CD4-positive, alpha-beta T cell treated with Interleukin-1 beta for 1 hour (primary cell): ENCODE data around the gene TESPA1.
"Not testable (repeated sequence)": the region's sequence is repeated elsewhere in the genome, so short reads cannot be mapped to it uniquely, and the experiment has no call there.

Source experiments
- DNase-seq, 2 donors: peaks; one replicate each; pipeline ENCODE4 v3.0.0-alpha.2; 2020 to 2022

Gene TESPA1

DNA sequence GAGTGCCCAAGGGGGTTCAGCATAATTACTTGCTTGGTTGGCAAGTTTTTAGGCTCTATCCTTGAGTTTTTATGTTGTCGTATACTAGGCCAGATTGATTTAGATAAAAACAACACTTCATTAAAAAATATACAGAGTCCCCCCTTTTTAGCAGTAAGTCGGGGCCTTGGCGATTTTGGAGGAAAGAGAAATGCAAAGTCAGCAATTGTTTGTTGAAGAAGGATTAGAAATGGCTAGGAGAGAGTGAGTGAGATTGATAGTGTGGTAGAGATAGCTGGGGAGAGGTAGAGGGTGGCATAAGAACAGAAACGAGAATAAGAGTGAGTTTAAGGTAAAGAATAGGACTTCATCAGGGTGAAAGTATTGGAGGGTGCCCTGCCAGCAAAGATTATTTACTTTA lies 41.3 kb downstream of the TESPA1 start:
- DNase-seq, result not testable (repeated sequence)

DNA sequence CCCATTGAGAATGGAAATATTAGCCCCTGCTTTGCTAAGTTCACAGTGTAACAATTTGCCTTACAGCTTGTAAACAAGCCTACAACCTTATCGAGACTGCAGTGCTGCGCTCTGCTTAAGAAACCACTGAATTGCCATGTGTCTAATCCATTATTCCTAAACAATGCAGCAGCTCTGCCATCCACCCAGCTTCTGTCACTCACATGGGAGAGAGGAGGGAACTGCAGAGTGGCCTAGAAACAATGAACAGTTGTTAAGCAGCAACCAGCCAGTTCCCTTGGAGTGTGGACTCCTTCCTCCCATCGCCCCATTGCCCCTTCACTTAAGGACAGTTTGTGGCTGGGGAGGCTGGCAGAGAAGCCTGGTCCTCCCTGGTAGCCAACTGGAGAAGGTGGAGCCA lies 42.9 kb downstream of the TESPA1 start:
- DNase-seq, result no peak

DNA sequence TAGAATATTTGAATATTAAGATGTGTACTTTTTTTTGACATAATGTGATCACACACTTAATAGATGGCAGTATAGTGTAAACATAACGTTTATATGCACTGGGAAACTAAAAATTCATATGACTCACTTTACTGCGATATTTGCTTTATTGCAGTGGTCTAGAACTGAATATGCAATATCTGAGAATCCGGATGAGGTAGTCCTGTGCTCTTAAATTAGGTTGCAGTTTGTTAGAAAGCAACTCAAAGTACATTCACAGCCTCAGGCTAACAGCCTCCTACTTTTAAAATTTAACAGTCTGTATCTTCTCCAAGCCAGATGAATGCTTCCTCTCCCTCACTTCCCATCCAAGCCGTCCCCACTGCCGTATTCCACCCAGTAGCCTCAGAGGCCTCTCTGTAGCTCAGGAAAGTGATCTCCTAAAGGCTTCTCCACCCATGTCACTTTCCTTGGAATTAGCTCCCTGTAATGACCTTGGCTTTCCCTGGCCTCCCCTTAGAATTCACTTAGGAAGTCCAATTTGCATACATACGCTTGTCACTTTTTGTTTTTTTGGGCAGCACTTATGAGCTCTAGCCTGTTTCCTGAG lies 43.7 kb downstream of the TESPA1 start:
- no peak for DNase-seq

DNA sequence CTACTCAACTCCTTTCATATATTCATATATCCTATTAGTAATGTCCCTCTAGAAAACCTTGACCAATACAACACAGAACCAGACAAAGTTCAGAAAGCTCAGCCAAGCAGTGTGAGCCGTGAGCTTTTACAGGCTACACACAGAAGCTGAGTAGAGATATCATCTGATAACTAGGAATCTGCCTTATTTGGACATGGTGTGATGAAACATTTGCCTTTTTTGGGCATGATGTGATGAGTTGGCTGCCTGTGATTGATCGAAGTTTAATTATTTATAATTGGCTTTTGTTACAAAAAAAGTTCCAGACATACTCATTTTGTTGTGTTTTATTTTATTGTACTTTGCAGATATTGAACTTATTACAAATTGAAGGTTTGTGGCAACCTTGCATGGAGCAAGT lies 46.6 kb downstream of the TESPA1 start:
- no peak for DNase-seq

DNA sequence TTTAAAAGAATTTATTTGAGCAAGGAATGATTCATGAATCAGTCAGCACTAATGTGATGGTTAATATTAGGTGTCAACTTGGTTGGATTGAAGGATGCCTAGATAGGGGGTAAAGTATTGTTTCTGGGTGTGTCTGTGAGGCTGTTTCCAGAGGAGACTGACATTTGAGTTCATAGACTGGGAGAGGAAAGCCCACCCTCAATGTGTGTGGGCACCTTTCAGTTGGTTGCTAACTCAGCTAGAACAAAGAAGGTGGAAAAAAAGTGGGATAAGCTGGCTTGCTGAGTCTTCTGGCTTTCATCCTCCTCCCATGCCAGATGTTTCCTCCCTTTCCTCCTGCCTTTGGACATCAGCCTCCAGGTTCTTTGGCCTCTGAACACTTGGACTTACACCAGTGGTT lies 47.2 kb downstream of the TESPA1 start:
- DNase-seq, result no peak

DNA sequence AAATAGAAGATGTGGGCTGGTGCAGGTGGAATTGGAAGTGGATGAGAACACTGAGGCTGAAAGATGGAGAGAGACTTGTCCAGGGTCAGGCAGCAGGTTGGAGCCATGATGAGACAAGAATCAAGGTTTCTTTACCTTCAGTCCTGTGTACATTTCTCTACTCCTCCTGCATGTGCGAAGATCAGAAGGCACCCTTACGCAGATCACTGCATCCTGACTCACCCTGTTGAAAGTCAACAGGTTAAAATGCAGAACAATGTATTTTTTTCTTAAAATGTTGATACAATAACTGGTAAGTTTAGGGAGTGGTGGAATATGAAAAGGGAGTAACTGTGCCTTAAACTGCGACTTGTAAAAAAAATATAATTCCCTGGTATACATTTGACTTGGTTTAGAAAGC lies 47.8 kb downstream of the TESPA1 start:
- DNase-seq, result no peak

DNA sequence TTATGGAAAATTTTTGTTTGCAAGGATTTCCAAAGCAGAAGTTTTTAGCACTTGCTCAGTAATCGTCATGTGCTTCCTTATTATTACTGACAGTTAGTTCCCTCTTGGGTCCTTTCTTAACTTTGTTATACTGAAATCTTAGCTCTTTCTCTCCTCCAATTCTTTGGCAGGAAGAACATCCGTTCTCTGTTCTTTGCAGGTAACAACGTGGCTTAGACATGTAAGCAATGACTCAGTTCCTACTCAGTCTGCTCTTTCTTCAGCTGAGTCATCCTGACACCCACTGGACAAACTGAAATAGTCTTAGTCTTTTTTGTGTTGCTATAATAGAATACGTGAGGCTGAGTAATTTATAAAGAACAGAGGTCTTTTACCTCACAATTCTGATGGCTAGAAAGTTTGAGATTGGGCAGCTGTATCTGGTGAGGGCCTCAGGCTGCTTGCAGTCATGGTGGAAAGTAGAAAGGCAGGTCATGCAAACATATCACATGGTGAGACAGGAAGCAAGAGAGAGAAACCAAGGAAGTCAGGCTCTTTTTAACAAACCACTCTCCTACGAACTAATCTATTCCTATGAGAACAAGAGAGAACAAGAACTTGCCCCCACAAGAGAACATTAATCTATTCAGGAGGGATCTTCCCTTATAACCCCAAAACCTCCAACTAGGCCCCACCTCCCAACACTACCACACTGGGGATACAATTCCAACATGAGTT lies 49.2 kb downstream of the TESPA1 start:
- peak; percentile 6 to 54 for DNase-seq

DNA sequence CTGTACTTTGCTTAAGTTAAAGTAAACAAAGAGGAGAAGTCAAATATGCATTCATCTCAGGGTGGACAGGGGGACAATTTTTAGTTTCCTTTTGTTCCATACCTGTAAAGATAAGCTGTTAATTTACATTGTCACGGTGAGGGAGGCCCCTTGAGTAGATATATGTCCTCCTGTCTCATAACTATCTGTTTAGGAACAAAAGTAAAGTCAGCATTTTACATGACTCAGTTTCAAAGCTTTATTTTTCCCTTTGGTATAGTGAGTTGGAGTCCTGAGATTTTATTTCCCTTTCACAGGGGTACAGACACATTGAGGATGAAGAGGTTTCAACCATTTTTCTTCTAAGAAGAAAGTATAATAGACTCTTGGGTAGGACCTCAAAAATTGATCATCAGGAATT lies 50.1 kb downstream of the TESPA1 start:
- DNase-seq, result no peak

DNA sequence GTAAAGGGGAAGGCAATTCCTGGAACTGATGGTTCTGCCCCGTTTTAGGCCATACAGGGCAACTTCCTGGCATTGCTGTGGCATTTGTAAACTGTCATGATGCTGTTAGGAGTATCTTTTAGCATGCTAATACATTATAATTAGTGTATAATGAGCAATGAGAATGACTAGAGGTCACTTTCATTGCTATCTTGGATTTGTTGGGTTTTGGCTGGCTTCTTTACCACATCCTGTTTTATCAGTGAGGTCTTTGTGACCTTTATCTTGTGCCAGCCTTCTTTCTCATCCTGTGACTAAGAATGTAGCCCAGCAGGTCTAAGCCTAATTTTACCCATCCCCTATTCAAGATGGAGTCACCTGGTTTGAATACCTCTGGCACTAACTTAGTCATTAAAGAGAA lies 51.2 kb downstream of the TESPA1 start:
- DNase-seq, result peak in 1 of 2 donors; percentile 32

DNA sequence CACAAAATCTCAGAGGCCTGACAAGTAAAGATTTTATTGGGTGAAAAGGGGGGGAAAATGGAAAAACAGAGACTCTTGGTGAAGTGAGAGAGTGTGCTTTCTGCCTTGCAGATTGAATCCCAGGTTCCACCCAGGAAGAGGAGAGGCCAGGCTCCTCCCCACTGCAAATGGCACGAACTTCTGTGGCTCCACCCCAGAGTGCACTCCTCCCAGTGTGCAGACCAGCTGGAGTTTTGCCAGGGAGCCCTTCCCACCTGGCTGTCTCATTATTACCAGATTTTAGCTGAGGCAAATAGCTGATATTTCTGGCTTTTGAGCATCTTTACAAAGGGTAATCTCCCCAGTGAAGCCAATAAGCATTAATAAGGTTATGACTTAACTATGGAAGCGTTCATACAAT lies 51.9 kb downstream of the TESPA1 start:
- DNase-seq, result no peak

DNA sequence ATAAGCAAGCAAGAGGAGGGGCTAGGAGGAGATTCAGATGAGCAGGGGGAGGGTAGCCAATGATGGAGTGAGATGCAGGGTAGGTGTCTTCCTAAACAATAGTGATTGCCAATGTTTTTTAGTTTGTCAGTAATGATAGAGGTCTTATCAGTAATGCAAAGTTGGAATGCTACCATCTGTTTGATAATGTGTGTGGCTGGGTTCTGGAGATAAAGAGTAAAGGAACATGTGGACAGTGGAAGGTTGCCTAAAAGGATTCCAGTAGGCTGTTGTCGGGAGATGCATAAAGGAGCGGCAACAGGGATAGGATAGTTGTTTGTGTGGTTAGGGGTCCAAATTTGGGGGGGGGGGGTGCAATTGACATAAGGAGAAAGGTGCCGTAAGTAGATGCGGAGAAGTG lies 52.5 kb downstream of the TESPA1 start:
- no peak for DNase-seq

DNA sequence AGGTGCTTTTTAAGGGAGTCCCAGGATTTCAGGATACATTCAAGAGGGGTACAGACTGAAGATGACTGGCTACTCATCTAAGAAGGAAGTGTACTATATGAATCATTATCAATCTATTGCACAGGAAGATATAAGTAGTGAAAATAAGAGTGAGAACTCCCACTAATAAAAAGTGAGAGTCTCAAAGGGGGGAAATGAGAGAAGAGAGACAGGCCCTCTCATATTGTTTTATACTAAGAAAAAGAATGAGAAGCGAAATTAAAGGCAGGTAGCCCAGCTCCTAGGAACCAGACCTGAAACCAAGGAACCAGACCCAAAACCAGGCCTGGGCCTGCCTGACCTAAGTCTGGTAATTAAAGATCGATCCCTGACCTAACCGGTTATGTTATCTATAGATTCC lies 54.6 kb downstream of the TESPA1 start:
- no peak for DNase-seq

DNA sequence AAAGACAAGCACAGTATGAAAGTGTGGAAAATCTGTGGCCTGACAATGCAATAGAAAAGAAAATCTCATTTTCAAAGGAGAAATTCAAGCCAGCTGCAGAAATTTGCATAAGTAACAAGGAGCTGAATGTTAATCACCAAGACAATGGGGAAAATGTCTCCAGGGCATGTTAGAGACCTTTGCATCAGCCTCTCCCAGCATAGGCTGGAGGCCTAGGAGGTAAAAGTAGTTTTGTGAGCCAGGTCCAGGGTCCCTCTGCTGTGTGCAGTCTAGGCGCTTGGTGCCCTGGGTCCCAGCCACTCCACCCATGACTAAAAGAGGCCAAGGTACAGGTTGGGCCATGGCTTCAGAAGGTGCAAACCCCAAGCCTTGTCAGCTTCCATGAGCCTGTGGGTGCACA lies 58.3 kb downstream of the TESPA1 start:
- no peak for DNase-seq

DNA sequence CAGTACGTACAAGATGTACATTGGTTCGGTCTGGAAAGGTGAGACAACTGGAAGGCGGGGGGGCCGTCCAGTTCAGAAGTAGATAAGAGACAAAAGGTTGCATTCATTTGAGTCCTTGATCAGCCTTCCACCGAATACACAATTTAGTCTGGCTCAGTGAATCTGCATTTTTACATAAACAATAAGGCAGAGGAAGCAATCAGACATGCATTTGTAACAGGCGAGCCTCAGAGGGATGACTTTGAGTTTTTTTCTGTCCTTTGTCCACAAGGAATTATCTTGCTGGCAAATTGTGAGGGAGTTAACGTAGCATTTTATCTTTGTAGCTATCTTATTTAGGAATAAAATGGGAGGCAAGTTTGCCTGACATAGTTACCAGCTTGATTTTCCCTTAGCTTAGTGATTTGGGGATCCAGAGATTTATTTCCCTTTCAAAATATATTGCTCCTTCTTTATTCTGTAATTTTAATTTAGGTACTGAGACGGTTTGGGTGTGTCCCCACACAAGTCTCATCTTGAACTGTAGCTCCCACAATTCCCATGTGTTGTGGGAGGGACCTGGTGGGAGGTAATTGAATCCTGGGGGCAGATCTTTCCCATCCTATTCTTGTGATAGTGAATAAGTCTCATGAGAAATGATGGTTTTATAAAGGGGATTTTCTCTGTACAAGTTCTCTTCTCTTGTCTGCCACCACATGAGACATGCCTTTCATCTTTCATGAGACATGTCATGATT lies 59.4 kb downstream of the TESPA1 start:
- no peak for DNase-seq

DNA sequence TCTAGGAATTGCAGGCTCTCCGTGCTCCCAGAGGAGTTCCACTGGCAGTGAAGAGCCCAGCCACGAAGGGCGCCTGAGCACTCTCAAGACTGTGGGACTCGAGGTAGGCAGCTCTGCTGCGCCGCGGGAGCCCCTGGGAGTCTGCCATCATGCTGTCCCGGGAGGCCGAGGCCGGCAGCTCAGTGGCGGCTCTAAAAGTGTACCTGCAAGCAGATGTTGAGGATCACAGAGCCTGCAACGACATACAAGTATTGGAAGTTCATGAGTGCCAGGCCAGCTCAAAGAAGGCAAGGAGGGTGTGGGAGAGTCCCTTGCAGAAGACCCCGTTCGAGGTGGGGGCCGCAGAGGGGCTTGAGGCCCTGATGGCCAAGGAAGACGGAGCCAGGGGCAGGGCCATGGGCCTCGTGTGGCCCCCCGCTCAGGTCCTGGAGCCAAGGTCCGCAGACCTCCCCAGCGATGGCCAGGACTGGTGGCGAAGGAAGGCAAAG lies 67.5 kb downstream of the TESPA1 start:
- DNase-seq, result no peak
